PFSK-1 (cell line): Measurements from ENCODE around the gene ATXN2.

Experiments used
- FOXP2 ChIP-seq: optimal IDR thresholded peaks from 2 replicates; pipeline ENCODE3; 2011; ENCODE audit warnings: borderline replicate concordance, control low read depth, inconsistent platforms; ENCODE audit not compliant: insufficient read depth; ENCODE audit errors: extremely low read length, extremely low read depth
- POLR2AphosphoS5 ChIP-seq: IDR thresholded peaks from 2 replicates; pipeline ENCODE4 v1.6.1; 2012; ENCODE audit warnings: low read depth, mild to moderate bottlenecking, control low read depth, low read length, moderate library complexity
- REST ChIP-seq, 2 experiments: IDR thresholded peaks; 2 replicates each; pipeline versions ENCODE4 v1.6.1 to v1.8.0; 2011 to 2012; ENCODE audit warnings: low read depth in 2 of 2, low read length in 2 of 2, control low read depth in 1 of 2, inconsistent platforms in 1 of 2, mild to moderate bottlenecking in 1 of 2, moderate library complexity in 1 of 2; ENCODE audit not compliant: insufficient read depth in 1 of 2
- SIN3A ChIP-seq: IDR thresholded peaks from 2 replicates; pipeline ENCODE4 v1.6.1; 2012; ENCODE audit warnings: mild to moderate bottlenecking, low read length, moderate library complexity, borderline replicate concordance; ENCODE audit not compliant: insufficient read depth
- TAF1 ChIP-seq: IDR thresholded peaks from 2 replicates; pipeline ENCODE4 v1.6.1; 2012; ENCODE audit warnings: low read length, control low read depth, borderline replicate concordance; ENCODE audit not compliant: insufficient read depth

GRCh38 chr12:111636209-111636945, 37.3 kb upstream of the ATXN2 start:
- TF ChIP-seq REST (IDR thresholded peaks at IDR 0.05; ENCODE audit: insufficient read depth in 1 of 2, low read depth in 2 of 2, low read length in 2 of 2) = no peak
- peak; percentile 54 for TF ChIP-seq FOXP2
- TF ChIP-seq TAF1 = no peak
- no peak for TF ChIP-seq POLR2AphosphoS5
- no peak for TF ChIP-seq SIN3A
